ENCODE data around the gene ITSN2.

The ITSN2 gene

GRCh38 chr2:24313744-24314632, 46.3 kb downstream of the ITSN2 start:
- no peak overlapping the region for H3K4me3 ChIP-seq (ENCODE audit: low read depth, low read length)
- TF ChIP-seq CTCF (IDR thresholded peaks at IDR 0.05; ENCODE audit: low read depth, low read length), result no peak

- no peak for TF ChIP-seq CTCF (IDR thresholded peaks at IDR 0.05; ENCODE audit: low read depth, low read length)
- no peak overlapping the region for H3K4me3 ChIP-seq (ENCODE audit: low read depth, low read length)
Observed at GRCh38 chr2:24307961-24308360, 52.4 kb downstream of the ITSN2 start.

- TF ChIP-seq CTCF (IDR thresholded peaks at IDR 0.05; ENCODE audit: low read depth, low read length), result no peak
- H3K4me3 ChIP-seq (ENCODE audit: low read depth, low read length), result no peak overlapping the region
Observed at GRCh38 chr2:24304631-24305030, 55.7 kb downstream of the ITSN2 start.

GRCh38 chr2:24304098-24304497, 56.2 kb downstream of the ITSN2 start:
- H3K4me3 ChIP-seq (ENCODE audit: low read depth, low read length), result no peak overlapping the region
- no peak for TF ChIP-seq CTCF (IDR thresholded peaks at IDR 0.05; ENCODE audit: low read depth, low read length)

GRCh38 chr2:24301599-24301998, 58.7 kb downstream of the ITSN2 start:
- H3K4me3 ChIP-seq (ENCODE audit: low read depth, low read length), result no peak overlapping the region
- TF ChIP-seq CTCF (IDR thresholded peaks at IDR 0.05; ENCODE audit: low read depth, low read length), result no peak

- TF ChIP-seq CTCF (IDR thresholded peaks at IDR 0.05; ENCODE audit: low read depth, low read length), result no peak
- H3K4me3 ChIP-seq (ENCODE audit: low read depth, low read length), result no peak overlapping the region
Observed at GRCh38 chr2:24297663-24298062, 62.7 kb downstream of the ITSN2 start.

GRCh38 chr2:24287171-24287570, 73.2 kb downstream of the ITSN2 start:
- no peak overlapping the region for H3K4me3 ChIP-seq (ENCODE audit: low read depth, low read length)
- TF ChIP-seq CTCF (IDR thresholded peaks at IDR 0.05; ENCODE audit: low read depth, low read length), result no peak
